CD14-positive monocyte (primary cell): Measurements from ENCODE around the gene OAT. TPM values are rescaled to one million over a fixed set of nuclear protein-coding genes. Genes with fewer than 3 reads are reported as not detected.

ENCODE experiments used
- DNase-seq, 3 donors: peaks; one replicate each; pipeline ENCODE4 v3.0.0-alpha.2; 2011 to 2022
- H2AFZ ChIP-seq: 2 replicates; pipeline ENCODE4 v1.6.0; 2012; ENCODE audit warnings: mild to moderate bottlenecking, low read depth, low read length, inconsistent platforms; ENCODE audit not compliant: insufficient read depth, poor library complexity, severe bottlenecking
- H3K27ac ChIP-seq, 2 donors: 1 replicate in 1 of 2; 2 replicates in 1 of 2; pipeline ENCODE4 v1.5.1; 2012 to 2013; ENCODE audit warnings: low read length in 2 of 2, control low read depth in 1 of 2, inconsistent platforms in 1 of 2, low read depth in 1 of 2, mild to moderate bottlenecking in 1 of 2
- H3K27me3 ChIP-seq, 2 donors: one replicate each; pipeline versions ENCODE4 v1.6.0 to v1.6.1; 2011 to 2013; ENCODE audit warnings: low read length in 2 of 2; ENCODE audit not compliant: control insufficient read depth in 2 of 2, insufficient read depth in 2 of 2
- H3K36me3 ChIP-seq, 2 donors: replicated peaks in 1 of 2; 1 replicate in 1 of 2; 2 replicates in 1 of 2; pipeline versions ENCODE4 v1.5.1 to v1.6.1; 2012 to 2013; ENCODE audit warnings: low read length in 2 of 2, control low read depth in 1 of 2, inconsistent platforms in 1 of 2, mild to moderate bottlenecking in 1 of 2; ENCODE audit not compliant: insufficient read depth in 2 of 2, control insufficient read depth in 1 of 2
- H3K4me1 ChIP-seq, 2 donors: 1 replicate in 1 of 2; 2 replicates in 1 of 2; pipeline versions ENCODE4 v1.5.1 to v1.6.1; 2012 to 2013; ENCODE audit warnings: low read length in 2 of 2, control low read depth in 1 of 2, inconsistent platforms in 1 of 2, mild to moderate bottlenecking in 1 of 2, moderate library complexity in 1 of 2; ENCODE audit not compliant: insufficient read depth in 2 of 2, control insufficient read depth in 1 of 2
- H3K4me2 ChIP-seq: replicated peaks from 2 replicates; pipeline ENCODE3; 2012; ENCODE audit warnings: low read length, moderate library complexity, mild to moderate bottlenecking; ENCODE audit not compliant: poor library complexity, severe bottlenecking; ENCODE audit errors: extremely low read depth
- H3K4me3 ChIP-seq, 3 experiments: fragments of 200-600 bp in 1 of 3; sonication (generic) in 1 of 3; replicated peaks in 1 of 3; 1 replicate in 2 of 3; 2 replicates in 1 of 3; pipeline ENCODE4 v1.5.1; 2011 to 2013; ENCODE audit warnings: low read length in 3 of 3, mild to moderate bottlenecking in 3 of 3, control low read depth in 2 of 3, low read depth in 2 of 3, inconsistent platforms in 1 of 3, moderate library complexity in 1 of 3
- H3K79me2 ChIP-seq: 2 replicates; pipeline ENCODE4 v1.6.0; 2012; ENCODE audit warnings: mild to moderate bottlenecking, control low read depth, inconsistent platforms, low read length, moderate library complexity; ENCODE audit not compliant: insufficient read depth
- H3K9ac ChIP-seq: 2 replicates; pipeline ENCODE4 v1.6.0; 2017; ENCODE audit warnings: low read length, mild to moderate bottlenecking; ENCODE audit not compliant: insufficient read depth, poor library complexity, severe bottlenecking
- H3K9me3 ChIP-seq, 2 donors: replicated peaks in 1 of 2; 1 replicate in 1 of 2; 2 replicates in 1 of 2; pipeline versions ENCODE4 v1.5.1 to v1.6.1; 2012 to 2013; ENCODE audit warnings: low read length in 2 of 2, control low read depth in 1 of 2; ENCODE audit not compliant: control insufficient read depth in 1 of 2, insufficient read depth in 1 of 2
- H4K20me1 ChIP-seq: 2 replicates; pipeline ENCODE4 v1.6.0; 2012; ENCODE audit warnings: mild to moderate bottlenecking, low read length, control low read depth, moderate library complexity; ENCODE audit not compliant: insufficient read depth
- H3K27ac Mint-ChIP-seq, 7 donors: one replicate each; pipeline ENCODE4 v1.8.0; 2020; ENCODE audit warnings: mild to moderate bottlenecking in 7 of 7, mixed read lengths in 7 of 7, moderate library complexity in 6 of 7, inconsistent platforms in 2 of 7
- H3K27me3 Mint-ChIP-seq, 3 donors: one replicate each; pipeline ENCODE4 v1.8.0; 2021 to 2022; ENCODE audit warnings: low read depth in 3 of 3, mild to moderate bottlenecking in 3 of 3, mixed read lengths in 3 of 3, moderate library complexity in 3 of 3, inconsistent platforms in 1 of 3
- H3K36me3 Mint-ChIP-seq, 2 donors: one replicate each; pipeline ENCODE4 v1.8.0; 2020; ENCODE audit warnings: mixed read lengths in 2 of 2, inconsistent platforms in 1 of 2, mild to moderate bottlenecking in 1 of 2
- H3K4me1 Mint-ChIP-seq: one replicate; pipeline ENCODE4 v1.8.0; 2020; ENCODE audit warnings: mild to moderate bottlenecking, mixed read lengths
- H3K4me3 Mint-ChIP-seq, 2 donors: one replicate each; pipeline ENCODE4 v1.8.0; 2020; ENCODE audit warnings: mild to moderate bottlenecking in 2 of 2, mixed read lengths in 2 of 2, moderate library complexity in 1 of 2
- H3K9me3 Mint-ChIP-seq, 7 donors: one replicate each; pipeline ENCODE4 v1.8.0; 2020 to 2022; ENCODE audit warnings: mixed read lengths in 7 of 7, mild to moderate bottlenecking in 6 of 7, moderate library complexity in 6 of 7, inconsistent platforms in 2 of 7
- WGBS: methylation state at CpG from one replicate; pipeline ENCODE4 v1.1.5; 2013; ENCODE audit warnings: missing lambda C conversion rate; ENCODE audit not compliant: insufficient coverage; 5-methylcytosine and 5-hydroxymethylcytosine counted together
- intact Hi-C, 2 donors: fragments of 100-400 bp; cut with micrococcal nuclease; formaldehyde crosslinking; loops; one replicate each; pipeline versions ENCODE4 v1.15.0 to v1.15.1; 2023
- polyA plus RNA-seq, 3 donors: library from polyadenylated mRNA; depleted of rRNA in 1 of 3; unstranded in 2 of 3; stranded (reverse) in 1 of 3; fragments of 300-500 nt in 2 of 3; fragments of >200 nt in 1 of 3; fragmentation: Illumina TruSeq in 2 of 3; gene quantifications; 1 replicate in 2 of 3; 2 replicates in 1 of 3; pipeline ENCODE4 v1.2.3, GENCODE V29; 2012 to 2021
- TF ChIP-seq, protein P1 (sequence below): fragments of 200-600 bp; IDR thresholded peaks from one replicate; pipeline ENCODE4 v1.8.0; 2022; ENCODE audit warnings: antibody characterized with exemption, mild to moderate bottlenecking

The OAT gene
- polyA plus RNA-seq, 3 donors, result 83.5 to 89.6 (median 87.3) TPM

DNA sequence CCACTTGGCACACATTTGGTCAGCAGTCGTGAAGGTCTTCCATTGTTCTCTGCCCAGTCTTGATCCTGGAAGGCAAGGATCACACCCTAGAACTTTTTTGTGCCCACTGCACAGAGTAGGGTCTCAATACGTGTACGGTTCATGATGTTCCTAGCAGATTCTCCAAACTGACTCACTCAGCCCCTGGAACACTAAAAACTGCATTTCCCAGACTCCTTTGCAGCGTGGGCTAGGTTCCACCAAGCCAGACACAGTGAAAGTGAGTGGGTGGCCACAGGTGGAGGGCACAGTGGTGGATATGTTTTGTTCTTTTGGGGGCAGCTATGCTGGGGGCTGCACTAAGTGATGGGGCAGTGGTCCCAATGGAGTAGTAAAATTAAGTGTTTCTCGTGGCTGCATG lies 41.4 kb upstream of the OAT start:
- Histone ChIP-seq H3K4me3 (no peak overlapping the region), H2AFZ (no peak overlapping the region), H3K9me3 (no peaks in the 10 kb centered on the region), H3K4me2 (no peak overlapping the region), H3K9ac (no peak overlapping the region), H3K79me2 (no peaks in the 10 kb centered on the region), H3K27ac (no peak overlapping the region), H3K27me3 (peaks cover 5 to 24% of the 10 kb centered on the region in 2 donors), H3K4me1 (peaks cover 12 to 19% of the 10 kb centered on the region in 2 donors), H3K36me3 (no peaks in the 10 kb centered on the region), H4K20me1 (peaks cover 5% of the 10 kb centered on the region)
- 98% methylated on average over 3 of the region's 5 CpGs for WGBS
- no peak for DNase-seq
- H3K4me1 Mint-ChIP-seq, result peaks cover 22% of the 10 kb centered on the region
- H3K4me3 Mint-ChIP-seq, result no peak overlapping the region
- no peaks in the 10 kb centered on the region for H3K36me3 Mint-ChIP-seq
- H3K27ac Mint-ChIP-seq, result no peak overlapping the region
- H3K9me3 Mint-ChIP-seq, result peaks cover 0 to 3% (median 0%) of the 10 kb centered on the region in 7 donors
- TF ChIP-seq, protein P1, sequence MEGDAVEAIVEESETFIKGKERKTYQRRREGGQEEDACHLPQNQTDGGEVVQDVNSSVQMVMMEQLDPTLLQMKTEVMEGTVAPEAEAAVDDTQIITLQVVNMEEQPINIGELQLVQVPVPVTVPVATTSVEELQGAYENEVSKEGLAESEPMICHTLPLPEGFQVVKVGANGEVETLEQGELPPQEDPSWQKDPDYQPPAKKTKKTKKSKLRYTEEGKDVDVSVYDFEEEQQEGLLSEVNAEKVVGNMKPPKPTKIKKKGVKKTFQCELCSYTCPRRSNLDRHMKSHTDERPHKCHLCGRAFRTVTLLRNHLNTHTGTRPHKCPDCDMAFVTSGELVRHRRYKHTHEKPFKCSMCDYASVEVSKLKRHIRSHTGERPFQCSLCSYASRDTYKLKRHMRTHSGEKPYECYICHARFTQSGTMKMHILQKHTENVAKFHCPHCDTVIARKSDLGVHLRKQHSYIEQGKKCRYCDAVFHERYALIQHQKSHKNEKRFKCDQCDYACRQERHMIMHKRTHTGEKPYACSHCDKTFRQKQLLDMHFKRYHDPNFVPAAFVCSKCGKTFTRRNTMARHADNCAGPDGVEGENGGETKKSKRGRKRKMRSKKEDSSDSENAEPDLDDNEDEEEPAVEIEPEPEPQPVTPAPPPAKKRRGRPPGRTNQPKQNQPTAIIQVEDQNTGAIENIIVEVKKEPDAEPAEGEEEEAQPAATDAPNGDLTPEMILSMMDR, result no peak
- intact Hi-C loops, result loop anchor here in 1 of 2 donors (10.0 kb wide), 1 partner anchor 1305 kb away; the partner anchor contains the start of gene BUB3
- H3K27me3 Mint-ChIP-seq, result peaks cover 20 to 35% (median 32%) of the 10 kb centered on the region in 3 donors

- Mint-ChIP-seq H3K27ac (no peak overlapping the region), H3K9me3 (no peaks in the 10 kb centered on the region), H3K4me3 (peak overlapping the region in 1 of 2 donors; percentile 24), H3K27me3 (peaks cover 28 to 40% (median 38%) of the 10 kb centered on the region in 3 donors), H3K36me3 (no peaks in the 10 kb centered on the region), H3K4me1 (peaks cover 15% of the 10 kb centered on the region)
- H3K9me3 ChIP-seq, result no peaks in the 10 kb centered on the region
- no peaks in the 10 kb centered on the region for H3K36me3 ChIP-seq
- TF ChIP-seq, protein P1, result no peak
- no peak overlapping the region for H2AFZ ChIP-seq
- intact Hi-C loops, result no loop called here
- no peak overlapping the region for H3K4me2 ChIP-seq
- no peaks in the 10 kb centered on the region for H4K20me1 ChIP-seq
- no peak for DNase-seq
- no peak overlapping the region for H3K27ac ChIP-seq
- H3K4me3 ChIP-seq, result no peak overlapping the region
- WGBS, result 90% methylated on average over 1 of the region's 1 CpG
- H3K4me1 ChIP-seq, result peaks cover 9 to 14% of the 10 kb centered on the region in 2 donors
- H3K27me3 ChIP-seq, result peaks cover 9 to 30% of the 10 kb centered on the region in 2 donors
- H3K9ac ChIP-seq, result no peak overlapping the region
- H3K79me2 ChIP-seq, result no peaks in the 10 kb centered on the region
Measured at GRCh38 chr10:124459395-124459794, 40.7 kb upstream of the OAT start.
